Measurements from ENCODE around the gene QSOX1.
"Not testable (repeated sequence)": the region's sequence is repeated elsewhere in the genome, so short reads cannot be mapped to it uniquely, and the experiment has no call there.

Gene QSOX1

GRCh38 chr1:180154325-180155181 is at the start of gene QSOX1:
TSS of gene QSOX1 (plus strand) at chr1:180154869. CDS start at chr1:180154908, 39 bp downstream.
- DNase-seq (ENCODE audit: low read depth, low spot score), result peak; percentile 69

GRCh38 chr1:180112091-180112490 is 42.6 kb upstream of the QSOX1 start:
- no peak for DNase-seq (ENCODE audit: low read depth, low spot score)

GRCh38 chr1:180112984-180113647 is 41.6 kb upstream of the QSOX1 start:
- DNase-seq (ENCODE audit: low read depth, low spot score), result no peak

- no peak for DNase-seq (ENCODE audit: low read depth, low spot score)
Observed at GRCh38 chr1:180114396-180114945, 40.2 kb upstream of the QSOX1 start.

GRCh38 chr1:180116964-180117763 is 37.5 kb upstream of the QSOX1 start:
- DNase-seq (ENCODE audit: low read depth, low spot score), result no peak

GRCh38 chr1:180117764-180118116 is 36.9 kb upstream of the QSOX1 start:
- DNase-seq (ENCODE audit: low read depth, low spot score), result no peak

GRCh38 chr1:180119837-180120236 is 34.8 kb upstream of the QSOX1 start:
- DNase-seq (ENCODE audit: low read depth, low spot score), result no peak

GRCh38 chr1:180123463-180123936 is 31.2 kb upstream of the QSOX1 start:
- DNase-seq (ENCODE audit: low read depth, low spot score), result no peak

GRCh38 chr1:180130651-180131050 is 24.0 kb upstream of the QSOX1 start:
- no peak for DNase-seq (ENCODE audit: low read depth, low spot score)

GRCh38 chr1:180131510-180131909 is 23.2 kb upstream of the QSOX1 start:
- no peak for DNase-seq (ENCODE audit: low read depth, low spot score)

- no peak for DNase-seq (ENCODE audit: low read depth, low spot score)
Observed at GRCh38 chr1:180133193-180133592, 21.5 kb upstream of the QSOX1 start.

- DNase-seq (ENCODE audit: low read depth, low spot score), result not testable (repeated sequence)
Observed at GRCh38 chr1:180133688-180134087, 21.0 kb upstream of the QSOX1 start.

- DNase-seq (ENCODE audit: low read depth, low spot score), result no peak
Observed at GRCh38 chr1:180135535-180135934, 19.1 kb upstream of the QSOX1 start.

- no peak for DNase-seq (ENCODE audit: low read depth, low spot score)
Observed at GRCh38 chr1:180136331-180136967, 18.2 kb upstream of the QSOX1 start.

- no peak for DNase-seq (ENCODE audit: low read depth, low spot score)
Observed at GRCh38 chr1:180136968-180137356, 17.7 kb upstream of the QSOX1 start.

- DNase-seq (ENCODE audit: low read depth, low spot score), result no peak
Observed at GRCh38 chr1:180137776-180138175, 16.9 kb upstream of the QSOX1 start.

GRCh38 chr1:180141381-180141934 is 13.2 kb upstream of the QSOX1 start:
- DNase-seq (ENCODE audit: low read depth, low spot score), result no peak

GRCh38 chr1:180143359-180143758 is 11.3 kb upstream of the QSOX1 start:
- no peak for DNase-seq (ENCODE audit: low read depth, low spot score)

GRCh38 chr1:180144659-180145357 is 9.9 kb upstream of the QSOX1 start:
- no peak for DNase-seq (ENCODE audit: low read depth, low spot score)

GRCh38 chr1:180145446-180145845 is 9.2 kb upstream of the QSOX1 start:
- DNase-seq (ENCODE audit: low read depth, low spot score), result no peak

Measured in activated naive CD8-positive, alpha-beta T cell treated with anti-CD3 and anti-CD28 coated beads, Interleukin-2, amount 50 U/mL, for 16 hours (primary cell).